GM03348 (cell line): Measurements from ENCODE around the gene PA2G4.
A peak's percentile ranks its signal among the peaks of the same experiment; 100 is the strongest.

Source experiments
- DNase-seq: peaks from one replicate; pipeline ENCODE4 v3.0.0; 2012; ENCODE audit warnings: low spot score

Gene PA2G4

GRCh38 chr12:56127485-56127887, 23.1 kb downstream of the PA2G4 start:
- DNase-seq = no peak

GRCh38 chr12:56127888-56128669, 23.7 kb downstream of the PA2G4 start, which contains the start of gene ESYT1:
ESYT1 (plus strand) TSS chr12:56128267; CDS start chr12:56128320, 53 bp downstream.
- peak; percentile 97 for DNase-seq

- DNase-seq = peak; percentile 49
Observed at GRCh38 chr12:56128670-56129205, 24.4 kb downstream of the PA2G4 start.

GRCh38 chr12:56129206-56129941, 25.0 kb downstream of the PA2G4 start:
- DNase-seq = peak; percentile 82

- DNase-seq = no peak
Observed at GRCh38 chr12:56129942-56130495, 25.7 kb downstream of the PA2G4 start.

- DNase-seq = no peak
Observed at GRCh38 chr12:56130876-56131275, 26.5 kb downstream of the PA2G4 start.

GRCh38 chr12:56134897-56135296, 30.5 kb downstream of the PA2G4 start:
- DNase-seq = no peak

- DNase-seq = no peak
Observed at GRCh38 chr12:56137853-56138571, 33.7 kb downstream of the PA2G4 start.

- no peak for DNase-seq
Observed at GRCh38 chr12:56141946-56142784, 37.8 kb downstream of the PA2G4 start.

GRCh38 chr12:56143217-56143616, 38.9 kb downstream of the PA2G4 start:
- DNase-seq = no peak

GRCh38 chr12:56143870-56144269, 39.5 kb downstream of the PA2G4 start:
- no peak for DNase-seq

- no peak for DNase-seq
Observed at GRCh38 chr12:56145217-56145616, 40.9 kb downstream of the PA2G4 start.

GRCh38 chr12:56146492-56147460, 42.4 kb downstream of the PA2G4 start:
- no peak for DNase-seq

GRCh38 chr12:56150563-56150962, 46.2 kb downstream of the PA2G4 start:
- no peak for DNase-seq

GRCh38 chr12:56151672-56152131, 47.3 kb downstream of the PA2G4 start:
- no peak for DNase-seq

GRCh38 chr12:56152132-56152755, 47.9 kb downstream of the PA2G4 start, which contains the start of gene MYL6B:
MYL6B (plus strand) TSS chr12:56152587; CDS start chr12:56153919, 1,332 bp downstream.
- peak; percentile 95 for DNase-seq

- no peak for DNase-seq
Observed at GRCh38 chr12:56152756-56153677, 48.7 kb downstream of the PA2G4 start.

GRCh38 chr12:56153678-56154065, 49.3 kb downstream of the PA2G4 start:
- no peak for DNase-seq
